Upper lobe of left lung (tissue), 6 donors: ENCODE measurements around the gene SGCD. TPM values are rescaled to one million over a fixed set of nuclear protein-coding genes. Genes with fewer than 3 reads are reported as not detected.

Experiments
- ATAC-seq, 2 donors: fragments of 200-7000 bp; cut with Tn5 transposase; one replicate each; pipeline ENCODE4 v1.9.1; 2022; ENCODE audit warnings: mild to moderate bottlenecking in 2 of 2, moderate library complexity in 2 of 2; ENCODE audit not compliant: low FRiP score in 2 of 2
- DNase-seq, 2 donors: peaks; one replicate each; pipeline ENCODE4 v3.0.0-alpha.2; 2019 to 2020
- H3K27ac ChIP-seq, 4 donors: fragments of 200-600 bp; sonication (generic); one replicate each; pipeline ENCODE4 v1.5.1; 2016 to 2019
- H3K27me3 ChIP-seq, 4 donors: fragments of 200-600 bp; sonication (generic); one replicate each; pipeline ENCODE4 v1.5.1; 2017 to 2019
- H3K36me3 ChIP-seq, 4 donors: fragments of 200-600 bp; sonication (generic); one replicate each; pipeline ENCODE4 v1.5.1; 2016 to 2019
- H3K4me1 ChIP-seq, 4 donors: fragments of 200-600 bp; sonication (generic); one replicate each; pipeline ENCODE4 v1.5.1; 2018 to 2019
- H3K4me3 ChIP-seq, 4 donors: fragments of 200-600 bp; sonication (generic); one replicate each; pipeline ENCODE4 v1.5.1; 2017 to 2019; ENCODE audit warnings: mild to moderate bottlenecking in 2 of 4, moderate library complexity in 1 of 4
- H3K9me3 ChIP-seq, 4 donors: fragments of 200-600 bp; sonication (generic); one replicate each; pipeline ENCODE4 v1.5.1; 2018 to 2019
- CTCF ChIP-seq, 6 experiments: fragments of 450-650 bp in 4 of 6; fragments of 200-600 bp in 2 of 6; sonication (generic) in 2 of 6; IDR thresholded peaks; one replicate each; pipeline ENCODE4 v1.5.1; 2016 to 2019; ENCODE audit warnings: antibody characterized with exemption in 6 of 6
- EP300 ChIP-seq, 4 donors: sonication (generic); formaldehyde crosslinking; IDR thresholded peaks; one replicate each; pipeline ENCODE4 v1.5.1; 2017; ENCODE audit warnings: antibody characterized with exemption in 4 of 4, control low read depth in 2 of 4
- POLR2A ChIP-seq, 4 donors: fragments of 450-650 bp; IDR thresholded peaks; one replicate each; pipeline ENCODE4 v1.5.1; 2016 to 2017; ENCODE audit warnings: antibody characterized with exemption in 4 of 4, mild to moderate bottlenecking in 2 of 4
- POLR2AphosphoS5 ChIP-seq, 2 donors: sonication (generic); formaldehyde crosslinking; IDR thresholded peaks; one replicate each; pipeline ENCODE4 v1.5.1; 2017; ENCODE audit warnings: antibody characterized with exemption in 2 of 2
- WGBS, 2 donors: methylation state at CpG; one replicate each; pipeline ENCODE4 v1.1.5; 2017 to 2018; 5-methylcytosine and 5-hydroxymethylcytosine counted together
- total RNA-seq, 6 donors: library from RNA; depleted of rRNA in 4 of 6; stranded (reverse); fragments of >200 nt in 4 of 6; gene quantifications; one replicate each; pipeline versions ENCODE4 v1.1.0 to v1.2.1, GENCODE V29; 2016 to 2021
- donor health status: DM: no; HTN: no; CAD: no; lungs with moderate emphysema.
- donor health status: DM: no; HTN: yes; CAD: no; lungs with severe emphysema.

Gene SGCD
- total RNA-seq, 6 donors from 2014 or later: 1.0 to 7.8 (median 1.8) TPM

GRCh38 chr5:156469636-156470035 lies 142.7 kb downstream of the SGCD start:
- no peaks in the 10 kb centered on the region for H3K9me3 ChIP-seq
- H3K27ac ChIP-seq: no peak overlapping the region
- no peaks in the 10 kb centered on the region for H3K36me3 ChIP-seq
- 59 to 83% methylated on average over 3 of the region's 3 CpGs for WGBS, 2 donors
- ATAC-seq (no peak), DNase-seq (no peak)
- no peaks in the 10 kb centered on the region for H3K27me3 ChIP-seq
- TF ChIP-seq CTCF (IDR thresholded peaks at IDR 0.05): no peak
- no peak for TF ChIP-seq POLR2AphosphoS5 (IDR thresholded peaks at IDR 0.05)
- TF ChIP-seq POLR2A (IDR thresholded peaks at IDR 0.05): no peak
- no peak for TF ChIP-seq EP300 (IDR thresholded peaks at IDR 0.05)
- no peak overlapping the region for H3K4me3 ChIP-seq
- no peaks in the 10 kb centered on the region for H3K4me1 ChIP-seq

DNA sequence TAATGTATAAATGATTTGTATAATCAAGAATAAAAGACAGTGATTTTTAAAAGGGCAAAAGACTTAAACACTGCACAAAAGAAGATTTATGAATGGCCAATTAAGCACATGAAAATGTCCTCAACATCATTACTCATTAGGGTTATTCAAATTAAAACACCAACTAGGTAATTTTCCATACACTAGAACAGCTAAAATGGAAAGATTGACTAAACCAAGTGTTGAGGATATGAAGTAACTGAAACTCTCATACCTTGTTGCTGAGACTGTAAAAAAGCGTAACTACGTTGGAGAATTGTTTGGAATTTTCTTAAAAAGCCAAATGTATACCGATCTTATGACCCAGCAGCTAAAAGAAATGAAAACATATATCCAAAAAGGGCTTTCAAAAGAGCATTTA lies 144.9 kb downstream of the SGCD start:
- Histone ChIP-seq H3K27me3 (no peaks in the 10 kb centered on the region), H3K9me3 (no peaks in the 10 kb centered on the region), H3K4me3 (no peak overlapping the region), H3K36me3 (no peaks in the 10 kb centered on the region), H3K27ac (no peak overlapping the region), H3K4me1 (no peaks in the 10 kb centered on the region)
- ATAC-seq (no peak), DNase-seq (no peak)
- WGBS, 2 donors: 90 to 92% methylated on average over 3 of the region's 3 CpGs
- TF ChIP-seq POLR2A (IDR thresholded peaks at IDR 0.05) (no peak), CTCF (IDR thresholded peaks at IDR 0.05) (no peak), POLR2AphosphoS5 (IDR thresholded peaks at IDR 0.05) (no peak), EP300 (IDR thresholded peaks at IDR 0.05) (no peak)

DNA sequence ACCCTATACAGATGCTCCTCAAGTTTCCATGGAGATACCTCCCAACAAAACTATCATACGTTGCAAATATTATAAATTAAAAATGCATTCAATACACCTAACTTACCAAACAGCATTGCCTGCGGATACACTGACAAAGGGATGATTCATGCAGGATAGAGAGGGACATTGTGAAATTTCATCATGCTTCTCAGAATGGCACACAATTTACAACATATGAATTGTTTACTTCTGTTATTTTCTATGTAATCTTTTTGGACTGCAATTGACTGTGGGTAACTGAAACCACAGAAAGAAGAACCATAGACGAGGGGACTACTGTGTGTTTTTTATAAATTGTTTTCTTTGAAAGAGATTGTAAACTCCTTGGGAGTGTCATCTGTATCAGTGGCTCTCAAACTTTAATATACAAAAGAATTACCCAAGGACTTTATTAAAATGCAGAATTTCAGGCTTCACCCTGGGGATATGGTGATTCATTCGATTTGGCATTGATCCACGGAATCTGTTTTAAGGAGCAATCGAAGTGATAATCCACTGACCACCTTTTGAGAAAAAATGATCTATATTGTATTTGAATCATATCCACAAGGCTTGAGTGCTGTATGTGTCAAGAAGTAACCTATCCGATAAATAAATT lies 146.4 kb downstream of the SGCD start:
- Histone ChIP-seq H3K36me3 (no peaks in the 10 kb centered on the region), H3K4me1 (no peaks in the 10 kb centered on the region), H3K9me3 (no peaks in the 10 kb centered on the region), H3K27me3 (no peaks in the 10 kb centered on the region), H3K4me3 (no peak overlapping the region), H3K27ac (no peak overlapping the region)
- WGBS, 2 donors: 56 to 64% methylated on average over 7 of the region's 7 CpGs
- TF ChIP-seq EP300 (IDR thresholded peaks at IDR 0.05) (no peak), POLR2AphosphoS5 (IDR thresholded peaks at IDR 0.05) (no peak), CTCF (IDR thresholded peaks at IDR 0.05) (no peak), POLR2A (IDR thresholded peaks at IDR 0.05) (no peak)
- DNase-seq (no peak), ATAC-seq (peak in 1 of 2 donors; percentile 21)

GRCh38 chr5:156474251-156474650 lies 147.3 kb downstream of the SGCD start:
- Histone ChIP-seq H3K9me3 (no peaks in the 10 kb centered on the region), H3K27ac (no peak overlapping the region), H3K36me3 (no peaks in the 10 kb centered on the region), H3K4me1 (no peaks in the 10 kb centered on the region), H3K4me3 (no peak overlapping the region), H3K27me3 (no peaks in the 10 kb centered on the region)
- WGBS, 2 donors: 43 to 49% methylated on average over 4 to 5 of the region's 5 CpGs
- no peak for DNase-seq
- no peak for TF ChIP-seq POLR2A (IDR thresholded peaks at IDR 0.05)
- TF ChIP-seq POLR2AphosphoS5 (IDR thresholded peaks at IDR 0.05): peak in 1 of 2 donors; percentile 39
- peak; percentile 21 to 57 for ATAC-seq

DNA sequence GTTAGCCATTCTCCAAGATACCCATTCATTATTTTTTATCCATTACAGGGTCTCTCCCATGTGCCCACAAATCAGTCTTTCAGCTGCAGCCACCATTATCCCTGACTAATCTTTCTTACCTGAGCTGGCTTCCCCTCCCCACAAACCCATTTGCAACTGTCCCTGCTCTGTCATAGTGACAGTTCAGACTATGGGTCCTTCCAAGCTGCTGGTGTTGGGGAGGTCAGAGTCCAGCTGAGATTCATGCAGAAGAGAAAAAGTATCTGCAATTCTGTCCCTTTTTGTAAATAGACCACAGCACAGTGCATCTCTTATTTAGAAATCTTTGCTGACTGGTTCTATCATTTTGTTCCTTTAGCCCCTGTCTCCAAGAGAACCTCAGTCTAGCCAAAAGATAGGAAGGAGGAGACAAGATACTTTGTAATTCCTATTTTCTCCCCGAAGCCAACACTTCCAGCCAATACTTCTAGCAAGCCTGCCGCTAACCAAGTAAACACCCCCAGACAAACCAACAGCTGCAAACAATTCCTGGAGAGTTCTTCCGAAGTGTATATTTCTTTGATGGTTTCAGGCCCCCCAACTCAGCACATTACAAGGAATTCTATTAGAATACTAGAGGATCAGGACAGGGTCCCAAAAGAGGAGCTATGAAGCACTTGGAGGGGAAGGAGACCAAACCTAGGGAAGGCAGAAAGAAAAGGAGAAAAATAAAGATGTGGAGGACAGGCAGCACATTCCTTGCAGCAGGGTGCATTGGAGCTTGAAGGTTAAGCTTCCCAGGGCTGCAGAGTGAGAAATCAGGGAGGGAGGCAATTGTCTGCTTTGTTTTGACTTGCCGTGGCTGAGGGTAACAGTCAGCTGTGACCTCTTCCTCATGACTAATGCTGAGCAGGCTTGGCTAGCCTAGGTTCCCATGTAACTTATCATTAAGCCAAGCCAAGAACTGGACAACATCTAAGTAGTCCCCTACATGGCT lies 148.5 kb downstream of the SGCD start:
- ATAC-seq (peak; percentile 60 to 91), DNase-seq (no peak)
- Histone ChIP-seq H3K36me3 (no peaks in the 10 kb centered on the region), H3K9me3 (no peaks in the 10 kb centered on the region), H3K27me3 (no peaks in the 10 kb centered on the region), H3K4me1 (no peaks in the 10 kb centered on the region), H3K27ac (peak overlapping the region in 1 of 4 donors; percentile 17), H3K4me3 (no peak overlapping the region)
- TF ChIP-seq CTCF (IDR thresholded peaks at IDR 0.05) (no peak), POLR2AphosphoS5 (IDR thresholded peaks at IDR 0.05) (no peak), POLR2A (IDR thresholded peaks at IDR 0.05) (no peak), EP300 (IDR thresholded peaks at IDR 0.05) (no peak)
- 40 to 47% methylated on average over 4 of the region's 4 CpGs for WGBS, 2 donors
